Measurements from ENCODE around the gene ENOSF1.

GRCh38 chr18:676736-677135 is 35.7 kb downstream of the ENOSF1 start:
- TF ChIP-seq POLR2A (IDR thresholded peaks at IDR 0.05) (no peak), CTCF (IDR thresholded peaks at IDR 0.05) (no peak)
